HG02588 (cell line): ENCODE results near the gene ADRM1.

ENCODE experiments used
- ATAC-seq: cut with Tn5 transposase; IDR thresholded peaks from one replicate; pipeline ENCODE4 v1.9.1; 2021; ENCODE audit warnings: mild to moderate bottlenecking, moderate library complexity; ENCODE audit not compliant: unreplicated experiment

ADRM1 gene

GRCh38 chr20:62277253-62277652, 25.5 kb upstream of the ADRM1 start:
- ATAC-seq, result no peak

GRCh38 chr20:62280303-62280702, 22.5 kb upstream of the ADRM1 start:
- no peak for ATAC-seq

- ATAC-seq, result no peak
Measured at GRCh38 chr20:62281161-62281933, 21.4 kb upstream of the ADRM1 start.

GRCh38 chr20:62282103-62282502, 20.7 kb upstream of the ADRM1 start:
- no peak for ATAC-seq

- no peak for ATAC-seq
Measured at GRCh38 chr20:62282877-62283503, 19.8 kb upstream of the ADRM1 start.

GRCh38 chr20:62284448-62284847, 18.3 kb upstream of the ADRM1 start:
- ATAC-seq, result no peak

- ATAC-seq, result no peak
Measured at GRCh38 chr20:62285151-62285550, 17.6 kb upstream of the ADRM1 start.

- ATAC-seq, result no peak
Measured at GRCh38 chr20:62285722-62286121, 17.1 kb upstream of the ADRM1 start.

- ATAC-seq, result no peak
Measured at GRCh38 chr20:62286493-62287064, 16.2 kb upstream of the ADRM1 start.

GRCh38 chr20:62287129-62287528, 15.7 kb upstream of the ADRM1 start:
- ATAC-seq, result no peak

GRCh38 chr20:62287759-62288534, 14.8 kb upstream of the ADRM1 start:
- ATAC-seq, result no peak

GRCh38 chr20:62288535-62289105, 14.2 kb upstream of the ADRM1 start:
- no peak for ATAC-seq

- no peak for ATAC-seq
Measured at GRCh38 chr20:62289131-62289530, 13.7 kb upstream of the ADRM1 start.

- ATAC-seq, result no peak
Measured at GRCh38 chr20:62289898-62290297, 12.9 kb upstream of the ADRM1 start.

GRCh38 chr20:62291251-62292066, 11.3 kb upstream of the ADRM1 start:
- ATAC-seq, result no peak

GRCh38 chr20:62292108-62292507, 10.7 kb upstream of the ADRM1 start:
- ATAC-seq, result no peak

- ATAC-seq, result no peak
Measured at GRCh38 chr20:62293111-62293784, 9.5 kb upstream of the ADRM1 start.

GRCh38 chr20:62293946-62294345, 8.9 kb upstream of the ADRM1 start:
- ATAC-seq, result no peak

- no peak for ATAC-seq
Measured at GRCh38 chr20:62294516-62294915, 8.3 kb upstream of the ADRM1 start.
